Calu3 (cell line): ENCODE data around the gene PIGU. TPM values are rescaled to one million over a fixed set of nuclear protein-coding genes. Genes with fewer than 3 reads are reported as not detected.

Experiments used
- BruUV-seq: library from RNA; stranded (reverse); fragments of 400-500 nt; replicated peaks from 2 replicates; lab custom pipeline; 2021; lab: Mats Ljungman, UMichigan
- CTCF ChIA-PET: fragments of 300-600 bp; sonication (Branson Sonifier 250); formaldehyde crosslinking; loops from one replicate; lab custom pipeline; 2022; ENCODE audit warnings: antibody characterized with exemption; lab: Charles Lee
- DNase-seq: peaks from one replicate; pipeline ENCODE4 v3.0.0; 2022
- H3K27ac Mint-ChIP-seq: one replicate; pipeline ENCODE4 v1.8.0; 2022; ENCODE audit warnings: mixed read lengths; ENCODE audit not compliant: unreplicated experiment
- H3K27me3 Mint-ChIP-seq: one replicate; pipeline ENCODE4 v1.8.0; 2022; ENCODE audit warnings: mixed read lengths; ENCODE audit not compliant: unreplicated experiment
- H3K36me3 Mint-ChIP-seq: one replicate; pipeline ENCODE4 v1.8.0; 2022; ENCODE audit warnings: mild to moderate bottlenecking, moderate library complexity, mixed read lengths; ENCODE audit not compliant: insufficient read depth, unreplicated experiment
- H3K4me1 Mint-ChIP-seq: one replicate; pipeline ENCODE4 v1.8.0; 2022; ENCODE audit warnings: mild to moderate bottlenecking, low read depth, mixed read lengths; ENCODE audit not compliant: unreplicated experiment
- H3K4me3 Mint-ChIP-seq: one replicate; pipeline ENCODE4 v1.8.0; 2022; ENCODE audit warnings: mild to moderate bottlenecking, low read depth, moderate library complexity, mixed read lengths; ENCODE audit not compliant: unreplicated experiment
- H3K9me3 Mint-ChIP-seq: one replicate; pipeline ENCODE4 v1.8.0; 2022; ENCODE audit warnings: low read depth, mixed read lengths; ENCODE audit not compliant: unreplicated experiment
- intact Hi-C: fragments of 100-400 bp; cut with micrococcal nuclease; formaldehyde crosslinking; loops from one replicate; pipeline ENCODE4 v1.10.0; 2022; ENCODE audit not compliant: unreplicated experiment
- total RNA-seq: library from RNA; stranded (reverse); gene quantifications from 2 replicates; pipeline ENCODE4 v1.2.3, GENCODE V29; 2022
- TF ChIP-seq, protein P1 (sequence below): fragments of 200-600 bp; IDR thresholded peaks from one replicate; pipeline ENCODE4 v1.8.0; 2022; ENCODE audit warnings: antibody characterized with exemption; ENCODE audit not compliant: unreplicated experiment

The PIGU gene
- total RNA-seq, 1 experiment from 2014 or later = 42.8 TPM

DNA sequence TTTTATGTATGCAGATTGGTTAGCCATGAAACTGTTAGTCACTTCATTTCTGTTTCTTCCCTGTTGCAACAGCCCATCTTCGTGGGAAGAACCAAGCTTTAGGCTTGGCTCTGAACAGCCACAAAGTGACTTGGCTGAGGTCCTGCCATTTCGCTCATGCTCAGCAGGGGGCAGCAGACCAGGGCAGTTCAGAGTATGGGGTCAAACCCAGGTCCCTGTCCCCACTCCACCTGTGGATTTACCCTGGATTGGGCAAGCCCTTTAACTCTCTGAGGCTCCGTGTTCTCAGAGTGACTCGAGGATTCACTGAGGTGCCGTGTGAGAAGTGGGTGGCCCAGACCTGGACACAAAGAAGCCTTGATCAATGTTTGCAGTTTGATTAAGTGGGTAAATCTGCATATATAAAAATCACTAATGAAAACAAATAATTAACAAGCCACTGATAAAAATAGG, 138.2 kb downstream of the PIGU start:
- TF ChIP-seq, protein P1, sequence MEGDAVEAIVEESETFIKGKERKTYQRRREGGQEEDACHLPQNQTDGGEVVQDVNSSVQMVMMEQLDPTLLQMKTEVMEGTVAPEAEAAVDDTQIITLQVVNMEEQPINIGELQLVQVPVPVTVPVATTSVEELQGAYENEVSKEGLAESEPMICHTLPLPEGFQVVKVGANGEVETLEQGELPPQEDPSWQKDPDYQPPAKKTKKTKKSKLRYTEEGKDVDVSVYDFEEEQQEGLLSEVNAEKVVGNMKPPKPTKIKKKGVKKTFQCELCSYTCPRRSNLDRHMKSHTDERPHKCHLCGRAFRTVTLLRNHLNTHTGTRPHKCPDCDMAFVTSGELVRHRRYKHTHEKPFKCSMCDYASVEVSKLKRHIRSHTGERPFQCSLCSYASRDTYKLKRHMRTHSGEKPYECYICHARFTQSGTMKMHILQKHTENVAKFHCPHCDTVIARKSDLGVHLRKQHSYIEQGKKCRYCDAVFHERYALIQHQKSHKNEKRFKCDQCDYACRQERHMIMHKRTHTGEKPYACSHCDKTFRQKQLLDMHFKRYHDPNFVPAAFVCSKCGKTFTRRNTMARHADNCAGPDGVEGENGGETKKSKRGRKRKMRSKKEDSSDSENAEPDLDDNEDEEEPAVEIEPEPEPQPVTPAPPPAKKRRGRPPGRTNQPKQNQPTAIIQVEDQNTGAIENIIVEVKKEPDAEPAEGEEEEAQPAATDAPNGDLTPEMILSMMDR = peak; percentile 92
- intact Hi-C loops = loop anchor here (2.0 kb wide), 1 partner anchor 170 kb away; no protein-coding TSS in a partner anchor

DNA sequence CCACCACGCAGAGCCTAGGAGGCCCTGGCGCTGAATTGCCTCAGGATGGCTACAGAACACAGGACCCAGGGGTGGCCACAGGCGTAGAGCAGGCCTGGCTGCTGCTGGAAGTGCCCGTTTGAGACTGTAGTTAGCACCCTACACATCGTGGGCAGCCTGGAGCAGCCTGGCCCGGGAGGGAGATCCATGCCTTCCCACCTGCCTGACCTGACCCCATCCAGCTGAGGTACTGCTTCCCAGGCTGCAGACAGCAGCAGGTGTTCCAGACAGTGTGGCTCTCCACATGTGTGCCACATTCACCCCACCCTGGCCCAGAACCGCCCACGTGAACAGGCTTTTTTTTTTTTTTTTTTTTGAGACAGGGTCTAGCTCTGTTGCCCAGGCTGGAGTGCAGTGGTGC, 139.2 kb downstream of the PIGU start:
- peaks cover 6% of the 10 kb centered on the region for H3K4me1 Mint-ChIP-seq
- DNase-seq = no peak
- peaks cover 71% of the 10 kb centered on the region for H3K36me3 Mint-ChIP-seq
- intact Hi-C loops = loop anchor here (2.0 kb wide), 1 partner anchor 171 kb away; no protein-coding TSS in a partner anchor
- H3K4me3 Mint-ChIP-seq = no peak overlapping the region
- H3K27ac Mint-ChIP-seq = no peak overlapping the region
- CTCF ChIA-PET = interaction anchor here (1.3 to 1.4 kb wide), 2 partner anchors 166 to 232 kb away, joined by 4 to 5 read pairs; partner anchors contain the start of gene TP53INP2
- no peaks in the 10 kb centered on the region for H3K27me3 Mint-ChIP-seq
- TF ChIP-seq, protein P1 = no peak
- H3K9me3 Mint-ChIP-seq = no peaks in the 10 kb centered on the region
- BruUV-seq = no TSS peak

More for the DNA sequence above, 138.2 kb downstream of the PIGU start:
- DNase-seq = peak; percentile 74
- peaks cover 6% of the 10 kb centered on the region for H3K4me1 Mint-ChIP-seq
- CTCF ChIA-PET = interaction anchor here (0.6 to 1.4 kb wide), 8 partner anchors 15 to 1026 kb away, joined by 3 to 5 read pairs (median 4); partner anchors contain the start of genes DYNLRB1 and TP53INP2
- H3K4me3 Mint-ChIP-seq = no peak overlapping the region
- H3K27ac Mint-ChIP-seq = peak overlapping the region; percentile 27
- BruUV-seq = no TSS peak
- peaks cover 73% of the 10 kb centered on the region for H3K36me3 Mint-ChIP-seq
- H3K27me3 Mint-ChIP-seq = no peaks in the 10 kb centered on the region
- H3K9me3 Mint-ChIP-seq = no peaks in the 10 kb centered on the region

GRCh38 chr20:34536798-34537394, 140.0 kb downstream of the PIGU start:
- intact Hi-C loops = no loop called here
- DNase-seq = no peak
- no peaks in the 10 kb centered on the region for H3K9me3 Mint-ChIP-seq
- TF ChIP-seq, protein P1 = peak; percentile 39
- H3K27ac Mint-ChIP-seq = no peak overlapping the region
- H3K36me3 Mint-ChIP-seq = peaks cover 63% of the 10 kb centered on the region
- peaks cover 6% of the 10 kb centered on the region for H3K4me1 Mint-ChIP-seq
- CTCF ChIA-PET = interaction anchor here (0.7 to 0.8 kb wide), 2 partner anchors 33 to 47 kb away, joined by 3 to 4 read pairs; no protein-coding TSS in a partner anchor
- H3K27me3 Mint-ChIP-seq = no peaks in the 10 kb centered on the region
- no peak overlapping the region for H3K4me3 Mint-ChIP-seq
- no TSS peak for BruUV-seq

DNA sequence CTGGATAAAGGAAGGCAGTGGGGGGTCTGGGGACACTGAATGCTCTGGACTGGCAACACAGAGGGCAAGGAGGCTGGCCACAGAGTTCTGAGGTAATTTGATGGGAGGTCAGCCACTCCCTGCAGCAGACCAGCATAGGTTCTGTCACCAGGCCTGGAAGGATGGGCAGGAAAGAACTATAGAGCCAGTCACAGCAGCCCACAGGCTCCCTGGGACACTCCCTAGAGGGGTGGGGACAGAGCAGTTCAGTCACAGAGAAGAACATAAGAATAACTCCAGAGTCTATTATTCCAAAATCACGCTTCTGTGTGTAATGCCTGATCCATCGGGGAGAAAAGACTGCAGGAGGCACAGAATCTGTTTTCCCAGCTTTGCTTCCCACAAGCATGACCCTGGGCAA, 141.0 kb downstream of the PIGU start:
- peaks cover 8% of the 10 kb centered on the region for H3K4me1 Mint-ChIP-seq
- CTCF ChIA-PET = interaction anchor here (0.5 to 0.8 kb wide), 4 partner anchors 32 to 822 kb away, joined by 3 to 5 read pairs (median 4); no protein-coding TSS in a partner anchor
- intact Hi-C loops = no loop called here
- no peak overlapping the region for H3K27ac Mint-ChIP-seq
- H3K36me3 Mint-ChIP-seq = peaks cover 56% of the 10 kb centered on the region
- no peaks in the 10 kb centered on the region for H3K9me3 Mint-ChIP-seq
- no peaks in the 10 kb centered on the region for H3K27me3 Mint-ChIP-seq
- BruUV-seq = no TSS peak
- TF ChIP-seq, protein P1 = no peak
- no peak for DNase-seq
- H3K4me3 Mint-ChIP-seq = no peak overlapping the region
